Measurements from ENCODE around the gene NKAIN4.

DNA sequence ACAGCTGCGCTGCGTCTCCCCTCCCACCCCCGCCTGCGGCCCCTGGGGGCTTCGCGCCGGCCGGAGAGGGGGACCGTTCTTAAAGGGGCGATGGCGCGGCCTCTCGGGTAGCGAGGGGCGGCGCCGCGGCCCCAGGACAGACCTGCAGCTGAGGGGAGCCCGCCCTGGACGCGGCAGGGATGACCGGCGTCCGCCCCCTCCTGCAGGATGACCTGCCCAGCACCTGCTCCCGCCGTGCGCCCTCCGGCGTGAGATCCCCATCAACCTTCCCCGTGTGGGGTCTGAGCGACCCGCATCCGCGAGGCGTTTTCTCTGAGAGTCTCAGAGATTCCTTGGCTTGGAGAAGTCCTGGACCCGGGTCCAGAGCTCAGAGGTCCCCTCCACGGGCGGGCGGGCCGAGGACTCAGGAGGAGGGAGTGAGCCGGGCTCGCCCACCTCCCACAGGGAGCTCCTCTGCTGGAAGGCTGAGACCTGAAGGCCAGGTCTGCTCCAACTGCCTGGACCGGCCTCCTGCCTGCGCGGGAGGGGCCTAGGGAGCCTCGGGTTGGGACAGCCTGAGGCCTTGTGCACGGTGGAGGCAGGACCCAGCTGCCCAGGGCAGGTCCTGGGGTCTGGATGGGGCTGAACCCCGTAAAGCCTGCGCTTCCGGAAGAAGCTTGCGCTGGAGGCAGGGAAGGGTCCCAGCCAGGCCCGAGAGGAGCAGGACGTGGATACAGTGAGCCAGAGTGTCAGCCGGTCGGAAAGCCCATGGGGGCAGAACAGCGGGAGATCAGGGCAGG, 532 bp upstream of the NKAIN4 start:
- TF ChIP-seq, protein P1, sequence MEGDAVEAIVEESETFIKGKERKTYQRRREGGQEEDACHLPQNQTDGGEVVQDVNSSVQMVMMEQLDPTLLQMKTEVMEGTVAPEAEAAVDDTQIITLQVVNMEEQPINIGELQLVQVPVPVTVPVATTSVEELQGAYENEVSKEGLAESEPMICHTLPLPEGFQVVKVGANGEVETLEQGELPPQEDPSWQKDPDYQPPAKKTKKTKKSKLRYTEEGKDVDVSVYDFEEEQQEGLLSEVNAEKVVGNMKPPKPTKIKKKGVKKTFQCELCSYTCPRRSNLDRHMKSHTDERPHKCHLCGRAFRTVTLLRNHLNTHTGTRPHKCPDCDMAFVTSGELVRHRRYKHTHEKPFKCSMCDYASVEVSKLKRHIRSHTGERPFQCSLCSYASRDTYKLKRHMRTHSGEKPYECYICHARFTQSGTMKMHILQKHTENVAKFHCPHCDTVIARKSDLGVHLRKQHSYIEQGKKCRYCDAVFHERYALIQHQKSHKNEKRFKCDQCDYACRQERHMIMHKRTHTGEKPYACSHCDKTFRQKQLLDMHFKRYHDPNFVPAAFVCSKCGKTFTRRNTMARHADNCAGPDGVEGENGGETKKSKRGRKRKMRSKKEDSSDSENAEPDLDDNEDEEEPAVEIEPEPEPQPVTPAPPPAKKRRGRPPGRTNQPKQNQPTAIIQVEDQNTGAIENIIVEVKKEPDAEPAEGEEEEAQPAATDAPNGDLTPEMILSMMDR (IDR thresholded peaks at IDR 0.05), result no peak
- no peak for TF ChIP-seq EZH2 (IDR thresholded peaks at IDR 0.05; ENCODE audit: borderline replicate concordance, insufficient read depth, low read depth, low read length, poor library complexity, severe bottlenecking)
